Skeletal muscle satellite cell (primary cell): ENCODE data around the gene ATP1A3.

Experiments used
- H3K27me3 ChIP-seq: 2 replicates; pipeline ENCODE4 v1.7.0; 2013; ENCODE audit warnings: low read length; ENCODE audit not compliant: control insufficient read depth, insufficient read depth
- H3K36me3 ChIP-seq: 2 replicates; pipeline ENCODE4 v1.7.0; 2013; ENCODE audit warnings: mild to moderate bottlenecking, control low read depth, low read length; ENCODE audit not compliant: insufficient read depth
- H3K4me1 ChIP-seq: 2 replicates; pipeline ENCODE4 v1.7.0; 2013; ENCODE audit warnings: low read length; ENCODE audit not compliant: control insufficient read depth, insufficient read depth
- H3K4me2 ChIP-seq: 2 replicates; pipeline ENCODE4 v1.7.0; 2013; ENCODE audit warnings: mild to moderate bottlenecking, low read length
- H3K4me3 ChIP-seq: 2 replicates; pipeline ENCODE4 v1.7.0; 2013; ENCODE audit warnings: low read length
- H3K9ac ChIP-seq: 2 replicates; pipeline ENCODE4 v1.7.0; 2013; ENCODE audit warnings: mild to moderate bottlenecking, low read depth, low read length, moderate library complexity
- H3K9me3 ChIP-seq: replicated peaks from 2 replicates; pipeline ENCODE4 v1.7.0; 2013; ENCODE audit warnings: mild to moderate bottlenecking, control low read depth, low read length

The ATP1A3 gene

DNA sequence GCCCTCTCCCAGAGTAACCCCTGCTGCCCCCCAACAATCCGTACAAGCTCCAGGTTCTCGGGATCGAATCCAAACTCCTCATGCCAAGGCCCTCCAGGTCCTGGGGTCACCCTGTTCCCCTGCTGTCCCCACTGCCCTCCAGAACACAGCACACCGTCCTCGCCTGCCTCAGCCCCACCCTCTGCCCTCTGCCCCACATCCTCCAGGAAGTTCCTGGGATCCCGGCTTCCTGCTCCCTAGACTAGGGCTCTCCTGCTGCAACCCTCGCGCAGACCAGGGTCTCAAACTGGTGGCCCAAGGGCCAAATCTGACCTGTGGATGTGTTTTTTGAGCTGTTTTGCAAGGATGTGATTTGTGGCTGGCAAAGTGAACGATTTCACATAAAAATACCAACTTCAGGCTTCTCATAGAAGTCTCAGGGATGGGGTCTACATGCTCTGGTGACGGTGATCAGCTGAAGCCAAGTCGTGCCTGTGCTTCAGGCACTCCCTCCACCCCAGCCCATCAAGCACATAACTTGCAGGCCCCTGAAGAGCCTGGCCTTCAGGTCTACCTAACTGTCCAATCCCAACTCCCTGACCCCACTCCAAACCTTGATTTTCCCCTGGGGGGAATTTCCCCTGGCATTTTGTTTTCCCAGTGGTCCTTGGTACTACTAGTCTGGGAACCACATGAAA, 36.7 kb downstream of the ATP1A3 start:
- Histone ChIP-seq H3K36me3 (peaks cover 17% of the 10 kb centered on the region), H3K4me1 (peaks cover 10% of the 10 kb centered on the region), H3K4me3 (no peak overlapping the region), H3K27me3 (no peaks in the 10 kb centered on the region), H3K9ac (peak overlapping the region; percentile 45), H3K9me3 (no peaks in the 10 kb centered on the region), H3K4me2 (peak overlapping the region; percentile 90)

DNA sequence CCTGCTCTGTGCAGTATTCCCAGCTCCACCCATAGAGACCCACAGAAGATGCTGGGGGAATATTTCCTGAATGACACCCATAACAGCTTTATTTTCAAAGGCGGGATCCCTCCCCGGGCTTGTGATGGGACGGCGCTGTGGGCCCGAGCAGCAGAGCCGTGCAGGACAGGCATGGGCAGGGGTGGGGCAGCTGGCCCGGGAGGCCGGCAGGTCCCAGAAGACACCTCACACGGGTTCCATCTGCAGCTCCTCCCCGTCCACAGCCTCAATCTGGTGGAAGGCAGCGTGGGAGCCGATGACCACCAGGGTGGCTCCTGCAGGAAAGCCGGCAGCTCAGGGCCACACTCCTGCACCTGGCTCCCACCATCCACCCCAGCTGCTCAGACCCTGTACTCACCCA, 37.4 kb downstream of the ATP1A3 start:
- Histone ChIP-seq H3K4me1 (peaks cover 10% of the 10 kb centered on the region), H3K4me3 (no peak overlapping the region), H3K36me3 (peaks cover 17% of the 10 kb centered on the region), H3K27me3 (no peaks in the 10 kb centered on the region), H3K4me2 (no peak overlapping the region), H3K9me3 (no peaks in the 10 kb centered on the region), H3K9ac (no peak overlapping the region)

DNA sequence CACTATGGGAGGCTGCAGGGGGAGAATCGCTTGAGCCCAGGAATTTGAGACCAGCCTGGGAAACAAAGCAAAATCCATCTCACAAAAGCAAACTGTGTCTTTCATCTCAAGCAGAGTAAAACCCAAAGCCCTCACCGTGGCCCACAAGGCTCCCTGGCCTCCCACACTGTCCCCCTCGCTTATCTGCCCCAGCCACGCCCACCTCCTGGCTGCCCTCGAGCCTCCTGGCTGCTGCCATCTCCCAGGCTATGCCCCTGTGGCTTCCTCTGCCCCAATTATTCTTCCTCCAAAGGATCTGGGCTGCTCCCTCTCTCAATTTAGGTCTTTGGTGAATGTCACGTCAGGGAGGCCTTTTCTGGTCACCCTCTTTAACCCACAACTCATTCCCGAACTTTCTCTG, 38.5 kb downstream of the ATP1A3 start:
- no peaks in the 10 kb centered on the region for H3K27me3 ChIP-seq
- no peak overlapping the region for H3K4me3 ChIP-seq
- no peak overlapping the region for H3K4me2 ChIP-seq
- no peak overlapping the region for H3K9ac ChIP-seq
- H3K9me3 ChIP-seq: no peaks in the 10 kb centered on the region
- H3K4me1 ChIP-seq: peaks cover 10% of the 10 kb centered on the region
- peaks cover 17% of the 10 kb centered on the region for H3K36me3 ChIP-seq

DNA sequence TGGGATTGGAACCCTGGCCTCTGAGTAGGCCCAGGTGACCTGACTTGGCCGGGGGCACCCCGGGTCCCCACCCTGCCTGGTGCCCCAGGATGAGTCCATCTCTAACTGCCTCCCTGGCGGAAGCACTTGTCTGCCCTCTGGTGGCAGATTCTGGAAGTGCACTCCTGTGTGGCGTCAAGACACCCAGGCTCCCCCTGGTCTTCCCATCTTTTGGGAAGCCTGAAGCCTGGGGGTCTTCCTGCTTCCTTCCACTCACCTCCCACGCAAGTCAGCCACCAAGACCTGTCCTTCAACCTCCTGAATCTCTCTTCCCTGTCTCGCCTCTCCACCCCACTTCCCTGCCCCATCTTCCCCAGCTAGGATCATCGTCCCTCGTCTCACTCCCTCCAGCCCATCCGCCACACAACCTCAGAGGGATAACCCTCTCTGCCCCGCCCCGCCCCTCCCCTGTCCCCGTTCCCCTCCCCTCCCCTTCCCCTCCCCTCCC, 42.3 kb downstream of the ATP1A3 start:
- H3K9ac ChIP-seq: no peak overlapping the region
- no peaks in the 10 kb centered on the region for H3K27me3 ChIP-seq
- H3K4me1 ChIP-seq: no peaks in the 10 kb centered on the region
- peak overlapping the region; percentile 69 for H3K4me2 ChIP-seq
- no peaks in the 10 kb centered on the region for H3K9me3 ChIP-seq
- no peak overlapping the region for H3K4me3 ChIP-seq
- H3K36me3 ChIP-seq: peaks cover 13% of the 10 kb centered on the region

DNA sequence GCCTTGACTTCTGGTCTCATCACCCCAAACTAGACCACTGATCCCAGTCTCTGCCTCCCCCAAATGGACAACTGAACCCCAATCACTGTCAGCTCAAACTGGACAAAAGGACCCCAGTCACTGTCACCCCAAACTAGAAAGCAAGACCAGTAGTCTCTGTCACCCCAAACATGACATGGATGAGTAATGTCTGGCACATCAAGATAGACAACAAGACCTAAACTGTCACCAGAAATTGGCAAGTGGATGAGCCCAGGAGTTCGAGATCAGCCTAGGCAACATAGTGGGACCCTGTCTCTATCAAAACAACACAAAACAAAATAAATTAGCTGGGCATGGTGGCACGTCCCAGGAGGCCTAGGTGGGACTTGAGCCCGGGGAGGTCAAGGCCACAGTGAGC, 46.9 kb downstream of the ATP1A3 start:
- no peak overlapping the region for H3K9ac ChIP-seq
- no peaks in the 10 kb centered on the region for H3K4me1 ChIP-seq
- H3K36me3 ChIP-seq: no peaks in the 10 kb centered on the region
- H3K4me2 ChIP-seq: no peak overlapping the region
- H3K9me3 ChIP-seq: no peaks in the 10 kb centered on the region
- no peak overlapping the region for H3K4me3 ChIP-seq
- no peaks in the 10 kb centered on the region for H3K27me3 ChIP-seq

DNA sequence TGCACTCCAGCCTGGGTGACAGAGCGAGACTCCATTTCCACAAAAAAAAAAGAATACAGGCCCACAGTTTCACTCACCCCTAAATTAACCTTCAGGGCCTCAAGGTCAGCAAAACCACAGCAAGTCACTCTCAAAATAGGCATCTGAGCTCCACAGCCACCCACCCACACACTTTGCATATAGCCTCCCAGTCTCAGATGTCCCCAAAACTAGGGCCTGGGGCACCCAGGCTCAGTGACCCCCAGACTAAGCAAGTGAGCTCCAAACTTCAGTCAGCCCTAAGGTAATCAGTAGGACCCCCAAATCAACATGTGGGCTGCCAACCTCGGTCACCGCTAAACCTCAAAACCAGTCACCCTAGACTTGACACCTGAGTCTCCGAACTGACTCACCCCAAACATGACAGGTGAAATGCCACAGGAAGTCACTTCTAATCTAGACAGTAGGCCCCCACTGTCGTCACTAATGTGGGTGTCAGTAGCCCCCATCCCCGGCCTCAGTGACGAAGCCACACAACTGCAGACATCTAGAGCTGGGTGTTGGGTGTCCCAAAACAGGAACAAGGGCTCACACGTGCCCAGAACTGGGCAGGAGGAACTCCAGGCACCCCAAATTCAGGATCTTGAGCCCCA, 48.8 kb downstream of the ATP1A3 start:
- H3K9ac ChIP-seq: no peak overlapping the region
- H3K9me3 ChIP-seq: no peaks in the 10 kb centered on the region
- no peaks in the 10 kb centered on the region for H3K36me3 ChIP-seq

DNA sequence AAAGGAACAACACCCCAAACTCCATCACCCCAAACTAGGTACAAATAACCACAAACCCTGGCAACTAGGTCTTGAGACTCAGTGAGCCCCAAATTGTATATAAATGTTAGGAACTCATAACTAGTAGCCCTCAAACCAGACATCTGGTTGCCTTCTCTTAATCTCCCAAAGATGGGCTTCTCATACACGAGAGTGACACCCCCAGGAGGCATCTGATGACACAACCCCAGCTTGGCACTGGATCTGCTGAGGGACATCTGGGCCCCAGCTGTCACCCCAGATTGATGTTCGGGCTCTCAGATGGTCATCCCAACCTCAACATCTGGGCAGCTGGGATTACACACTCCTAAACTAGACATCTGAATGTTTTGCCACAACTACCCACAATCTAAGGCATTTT, 49.7 kb downstream of the ATP1A3 start:
- Histone ChIP-seq H3K4me3 (no peak overlapping the region), H3K9ac (no peak overlapping the region), H3K4me1 (no peaks in the 10 kb centered on the region), H3K36me3 (no peaks in the 10 kb centered on the region), H3K27me3 (peaks cover 2% of the 10 kb centered on the region), H3K9me3 (no peaks in the 10 kb centered on the region), H3K4me2 (no peak overlapping the region)

More for the DNA sequence above, 48.8 kb downstream of the ATP1A3 start:
- Histone ChIP-seq H3K4me1 (no peaks in the 10 kb centered on the region), H3K27me3 (peaks cover 2% of the 10 kb centered on the region), H3K4me2 (no peak overlapping the region), H3K4me3 (no peak overlapping the region)

DNA sequence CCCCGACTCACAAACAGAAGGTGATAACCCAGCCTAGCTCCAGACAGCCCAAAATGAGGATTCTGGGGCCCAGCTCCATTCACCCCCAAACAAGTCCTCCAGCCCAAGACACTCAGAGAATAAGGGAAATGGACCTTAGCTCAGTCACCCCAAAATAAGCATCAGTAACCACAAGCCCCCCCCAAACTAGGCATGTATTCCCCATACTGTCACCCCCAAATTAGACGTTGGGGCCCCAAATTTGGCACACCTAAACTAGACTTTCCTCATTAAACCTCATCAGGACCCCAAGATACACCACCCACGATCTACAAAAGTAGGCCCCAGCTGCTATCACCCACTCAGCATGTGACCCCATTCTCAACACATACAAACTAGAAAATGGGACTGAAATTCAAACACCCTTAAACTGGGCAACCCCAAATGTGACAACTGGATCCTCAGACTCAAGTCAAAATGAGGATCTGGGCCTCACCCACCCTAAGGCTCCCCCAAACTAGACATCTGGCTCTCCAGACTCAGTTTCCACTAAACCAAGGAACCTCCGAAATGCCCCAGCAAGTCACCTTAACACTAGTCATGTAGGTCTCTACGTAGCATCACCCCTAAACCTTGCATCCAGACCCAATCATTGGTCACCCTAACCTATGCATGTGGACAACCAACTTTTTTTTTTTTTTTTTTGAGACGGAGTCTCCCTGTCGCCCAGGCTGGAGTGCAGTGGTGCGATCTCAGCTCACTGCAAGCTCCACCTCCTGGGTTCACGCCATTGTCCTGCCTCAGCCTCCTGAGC, 52.4 kb downstream of the ATP1A3 start:
- H3K27me3 ChIP-seq: peaks cover 2% of the 10 kb centered on the region
- H3K4me1 ChIP-seq: peaks cover 4% of the 10 kb centered on the region
- H3K4me2 ChIP-seq: no peak overlapping the region
- H3K9ac ChIP-seq: no peak overlapping the region
- no peak overlapping the region for H3K4me3 ChIP-seq
- no peaks in the 10 kb centered on the region for H3K36me3 ChIP-seq
- H3K9me3 ChIP-seq: no peaks in the 10 kb centered on the region

DNA sequence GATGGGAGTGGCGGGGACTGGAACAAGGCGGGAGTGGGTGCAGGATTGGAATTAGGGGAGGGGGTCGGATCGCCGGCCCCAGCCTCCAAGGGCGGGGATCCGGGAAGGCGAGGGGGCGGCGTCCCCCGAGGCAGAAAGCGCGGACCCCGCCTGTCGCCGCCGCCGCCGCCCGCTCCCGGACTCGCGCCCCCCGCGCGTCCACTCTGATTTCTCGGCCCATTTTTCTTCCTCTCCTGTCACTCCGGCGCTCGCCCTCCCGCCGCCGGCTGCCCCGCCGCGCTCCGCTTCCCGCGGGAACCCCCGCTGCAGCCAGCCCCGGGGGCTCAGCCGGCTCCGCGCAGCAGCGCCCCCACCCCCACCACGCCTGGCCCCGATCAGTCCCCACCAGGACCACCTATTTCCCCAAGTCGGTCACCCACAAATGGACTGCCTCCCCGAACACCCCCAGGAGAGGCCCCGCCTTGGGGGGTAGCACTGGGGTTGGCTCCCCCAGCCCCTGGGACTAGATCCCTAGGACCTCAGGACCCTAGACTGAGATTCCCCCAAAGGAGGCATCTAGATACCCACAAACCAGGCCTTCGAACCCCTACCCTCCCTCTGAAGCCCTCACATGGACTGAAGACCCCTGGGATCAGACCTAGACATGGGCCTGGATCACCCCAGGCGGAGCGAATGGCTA, 53.2 kb downstream of the ATP1A3 start:
- peak overlapping the region; percentile 77 for H3K9ac ChIP-seq
- H3K4me3 ChIP-seq: peak overlapping the region; percentile 68

DNA sequence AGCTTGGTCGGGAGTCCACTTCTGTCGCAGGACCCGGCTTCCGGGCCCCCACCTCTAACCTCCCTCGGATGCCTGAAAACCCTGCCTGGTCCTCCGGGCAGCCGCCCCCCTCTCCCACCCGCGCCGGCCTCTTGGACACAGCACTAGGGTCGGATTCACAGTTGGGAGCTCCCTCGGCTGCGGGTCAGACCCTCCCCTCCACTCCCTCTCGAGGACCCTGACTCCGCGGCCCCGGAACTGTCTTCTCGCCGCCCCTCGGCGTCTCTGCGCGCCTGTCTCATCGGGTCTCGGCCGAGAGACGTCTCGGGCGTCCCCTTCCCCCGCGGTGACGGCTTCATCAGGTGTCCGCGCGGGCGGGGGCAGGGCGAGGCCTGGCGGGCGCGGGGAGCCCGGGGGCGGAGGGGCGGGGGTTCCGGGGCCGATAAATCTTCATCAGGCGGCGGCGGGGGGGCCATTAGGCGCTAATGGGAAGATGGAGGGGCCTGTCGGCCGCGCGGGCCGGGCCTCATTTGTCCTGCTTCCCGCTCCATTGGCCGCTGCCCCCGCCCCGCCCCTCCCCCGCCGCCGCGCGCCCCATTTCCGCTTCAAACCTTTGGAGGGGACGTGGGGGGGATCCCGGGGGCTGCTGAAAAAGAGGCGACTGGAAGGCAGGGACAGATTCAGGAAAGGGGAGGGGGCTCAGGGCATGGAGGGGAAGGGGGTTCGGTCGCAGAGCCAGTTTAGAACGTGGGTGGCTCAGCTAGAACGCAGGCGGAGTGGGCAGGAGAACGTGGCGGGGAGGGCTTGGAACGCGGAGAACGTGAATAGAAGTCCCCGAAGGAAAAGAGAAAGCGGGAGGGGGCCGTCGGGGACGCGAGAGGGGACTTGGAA, 53.9 kb downstream of the ATP1A3 start:
- Histone ChIP-seq H3K27me3 (peaks cover 7% of the 10 kb centered on the region), H3K4me3 (peak overlapping the region; percentile 68), H3K4me2 (peak overlapping the region; percentile 89), H3K9ac (peak overlapping the region; percentile 77), H3K4me1 (peaks cover 18% of the 10 kb centered on the region), H3K36me3 (no peaks in the 10 kb centered on the region), H3K9me3 (no peaks in the 10 kb centered on the region)

More for the DNA sequence above, 53.2 kb downstream of the ATP1A3 start:
- H3K4me2 ChIP-seq: peak overlapping the region; percentile 89
- H3K9me3 ChIP-seq: no peaks in the 10 kb centered on the region
- peaks cover 2% of the 10 kb centered on the region for H3K27me3 ChIP-seq
- no peaks in the 10 kb centered on the region for H3K36me3 ChIP-seq
- peaks cover 11% of the 10 kb centered on the region for H3K4me1 ChIP-seq
